HCT116 (cell line): ENCODE data around the gene SLC8A1. TPM values are rescaled to one million over a fixed set of nuclear protein-coding genes. Genes with fewer than 3 reads are reported as not detected.

ENCODE experiments used
- ATAC-seq: fragments of 200-7000 bp; cut with Tn5 transposase; 2 replicates; pipeline ENCODE4 v1.9.1; 2020; ENCODE audit warnings: mild to moderate bottlenecking, moderate library complexity
- BruUV-seq: library from RNA; stranded (reverse); fragments of 400-500 nt; replicated peaks from 2 replicates; lab custom pipeline; 2021; lab: Mats Ljungman, UMichigan
- CTCF ChIA-PET: fragments of 300-600 bp; sonication (Branson Sonifier 250); formaldehyde crosslinking; loops from one replicate; lab custom pipeline; 2021; ENCODE audit warnings: antibody characterized with exemption; lab: Charles Lee
- POLR2A ChIA-PET: fragments of 300-600, 350-600 bp; sonication (Branson Sonifier 250); formaldehyde crosslinking; loops from one replicate; lab custom pipeline; 2021; ENCODE audit warnings: antibody characterized with exemption; lab: Charles Lee
- RAD21 ChIA-PET, 2 experiments: fragments of 300-600 bp; sonication (Branson Sonifier 250); formaldehyde crosslinking; loops; one replicate each; lab custom pipeline; 2023; ENCODE audit warnings: low total read pairs in 2 of 2; ENCODE audit not compliant: uncharacterized antibody in 2 of 2, unreplicated experiment in 2 of 2, low non-redundant PET in 1 of 2; lab: Charles Lee
- DNase-seq: peaks from one replicate; pipeline ENCODE4 v3.0.0-alpha.2; 2010; ENCODE audit warnings: low read depth, low spot score
- H2AFZ ChIP-seq: fragments of 200-600 bp; shearing (Covaris generic), sonication (generic); 2 replicates; pipeline ENCODE4 v1.6.1; 2017; ENCODE audit warnings: low read depth, mixed run types, mixed read lengths, antibody characterized with exemption, low read length; ENCODE audit not compliant: poor library complexity, severe bottlenecking
- H3K27ac ChIP-seq: 2 replicates; pipeline ENCODE4 v1.5.1; 2012; ENCODE audit warnings: low read depth, low read length
- H3K27me3 ChIP-seq: fragments of 200-600 bp; sonication (generic); 2 replicates; pipeline ENCODE4 v1.6.1; 2016; ENCODE audit warnings: mixed run types, low read length, mixed read lengths; ENCODE audit not compliant: insufficient read depth
- H3K36me3 ChIP-seq, 2 experiments: fragments of 200-500 bp in 1 of 2; fragments of 200-600 bp in 1 of 2; sonication (Bioruptor generic) in 1 of 2; sonication (generic) in 1 of 2; 2 replicates each; pipeline versions ENCODE4 v1.5.1 to v1.6.1; 2014 to 2016; ENCODE audit warnings: low read length in 2 of 2, inconsistent platforms in 1 of 2, mixed read lengths in 1 of 2, mixed run types in 1 of 2; ENCODE audit not compliant: insufficient read depth in 2 of 2, control insufficient read depth in 1 of 2
- H3K4me1 ChIP-seq, 2 experiments: fragments of 200-600 bp in 1 of 2; sonication (generic) in 1 of 2; 2 replicates each; pipeline versions ENCODE4 v1.5.1 to v1.6.1; 2012 to 2017; ENCODE audit warnings: low read length in 2 of 2, inconsistent platforms in 1 of 2, mild to moderate bottlenecking in 1 of 2, mixed read lengths in 1 of 2, mixed run types in 1 of 2, moderate library complexity in 1 of 2; ENCODE audit not compliant: insufficient read depth in 2 of 2, control insufficient read depth in 1 of 2
- H3K4me2 ChIP-seq: fragments of 200-600 bp; sonication (generic); 2 replicates; pipeline ENCODE4 v1.6.1; 2017; ENCODE audit warnings: mixed run types, low read length, mixed read lengths
- H3K4me3 ChIP-seq, 2 experiments: fragments of 200-600 bp in 1 of 2; sonication (generic) in 1 of 2; replicated peaks in 1 of 2; 2 replicates each; pipeline ENCODE4 v1.5.1; 2011 to 2016; ENCODE audit warnings: low read length in 2 of 2, control low read depth in 1 of 2, low read depth in 1 of 2, mild to moderate bottlenecking in 1 of 2, mixed read lengths in 1 of 2, mixed run types in 1 of 2
- H3K79me2 ChIP-seq: fragments of 200-600 bp; sonication (generic); 2 replicates; pipeline ENCODE4 v1.6.1; 2017; ENCODE audit warnings: mild to moderate bottlenecking, mixed run types, low read length, moderate library complexity, mixed read lengths; ENCODE audit not compliant: insufficient read depth
- H3K9ac ChIP-seq: fragments of 200-600 bp; sonication (generic); 2 replicates; pipeline ENCODE4 v1.6.1; 2016; ENCODE audit warnings: low read length, mixed read lengths
- H3K9me2 ChIP-seq: fragments of 200-600 bp; sonication (generic), shearing (Covaris generic); 2 replicates; pipeline ENCODE4 v1.6.1; 2017; ENCODE audit warnings: mixed run types, mild to moderate bottlenecking, moderate library complexity; ENCODE audit not compliant: insufficient read depth
- H3K9me3 ChIP-seq, 2 experiments: fragments of 200-500 bp in 1 of 2; fragments of 200-600 bp in 1 of 2; sonication (Bioruptor generic) in 1 of 2; sonication (generic) in 1 of 2; 2 replicates each; pipeline ENCODE4 v1.6.1; 2014 to 2017; ENCODE audit warnings: low read length in 2 of 2, mixed read lengths in 2 of 2, inconsistent platforms in 1 of 2, low read depth in 1 of 2, mild to moderate bottlenecking in 1 of 2, mixed run types in 1 of 2, moderate library complexity in 1 of 2; ENCODE audit not compliant: control insufficient read depth in 1 of 2, insufficient read depth in 1 of 2
- H4K20me1 ChIP-seq: fragments of 200-600 bp; sonication (generic), shearing (Covaris generic); 2 replicates; pipeline ENCODE4 v1.6.1; 2017; ENCODE audit warnings: mixed run types, mild to moderate bottlenecking, moderate library complexity; ENCODE audit not compliant: insufficient read depth
- CBX3 ChIP-seq: IDR thresholded peaks from 2 replicates; pipeline ENCODE4 v1.6.1; 2012; ENCODE audit warnings: low read depth
- EGR1 ChIP-seq: IDR thresholded peaks from 2 replicates; pipeline ENCODE4 v1.6.1; 2012; ENCODE audit warnings: low read depth
- EZH2phosphoT487 ChIP-seq: fragments of 200-600 bp; IDR thresholded peaks from 2 replicates; pipeline ENCODE4 v1.6.1; 2018; ENCODE audit warnings: antibody characterized with exemption, borderline replicate concordance
- JUND ChIP-seq: IDR thresholded peaks from 2 replicates; pipeline ENCODE4 v1.6.1; 2012
- POLR2A ChIP-seq: IDR thresholded peaks from 2 replicates; pipeline ENCODE4 v1.7.0; 2011; ENCODE audit warnings: borderline replicate concordance; ENCODE audit not compliant: insufficient read depth, insufficient read length; ENCODE audit errors: extremely low read depth
- SRF ChIP-seq: IDR thresholded peaks from 2 replicates; pipeline ENCODE4 v1.6.1; 2012; ENCODE audit warnings: low read depth
- TCF7L2 ChIP-seq: IDR thresholded peaks from 2 replicates; pipeline ENCODE4 v1.7.0; 2011; ENCODE audit warnings: borderline replicate concordance, inconsistent platforms; ENCODE audit not compliant: insufficient read depth, insufficient read length; ENCODE audit errors: extremely low read depth
- YY1 ChIP-seq: IDR thresholded peaks from 2 replicates; pipeline ENCODE4 v1.6.1; 2011; ENCODE audit warnings: low read length, low read depth, moderate library complexity, mild to moderate bottlenecking; ENCODE audit not compliant: insufficient replicate concordance; ENCODE audit errors: extremely low read depth
- intact Hi-C: fragments of 100-400 bp; cut with micrococcal nuclease; formaldehyde crosslinking; loops from 2 replicates; pipeline ENCODE4 v1.10.0; 2022
- total RNA-seq: library from RNA; stranded (reverse); gene quantifications from one replicate; pipeline ENCODE4 v1.2.1, GENCODE V29; 2021; ENCODE audit not compliant: unreplicated experiment
- TF ChIP-seq, protein P1 (sequence below): IDR thresholded peaks from 2 replicates; pipeline ENCODE4 v1.6.1; 2012
- TF ChIP-seq, protein P2 (sequence below): IDR thresholded peaks from 2 replicates; pipeline ENCODE4 v1.6.1; 2012; ENCODE audit warnings: low read depth

Gene SLC8A1
- total RNA-seq, 1 experiment from 2014 or later: 0.07 TPM

DNA sequence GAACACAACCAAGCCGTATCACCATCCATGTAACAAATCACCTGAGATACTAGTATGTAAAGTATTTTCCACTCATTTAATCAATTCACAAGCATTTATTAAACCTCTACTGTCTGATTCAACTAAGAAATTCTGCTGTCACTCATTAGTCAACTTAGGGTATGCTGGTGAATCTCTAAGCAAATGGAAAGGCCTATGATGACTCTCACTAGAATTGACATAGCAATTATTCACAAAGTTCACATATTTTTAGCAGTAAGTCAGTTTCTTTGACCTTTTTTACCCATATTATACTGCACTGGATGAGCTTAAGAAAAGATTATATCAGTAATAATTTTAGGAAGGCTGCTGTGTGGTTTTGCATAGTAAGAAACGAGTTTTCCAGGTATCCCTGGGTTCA is 130.1 kb downstream of the SLC8A1 start:
- H3K9me2 ChIP-seq: no peaks in the 10 kb centered on the region
- TF ChIP-seq JUND (no peak), CBX3 (no peak), POLR2A (no peak), SRF (no peak), TCF7L2 (no peak), YY1 (no peak), EGR1 (no peak), EZH2phosphoT487 (no peak)
- TF ChIP-seq, protein P1, sequence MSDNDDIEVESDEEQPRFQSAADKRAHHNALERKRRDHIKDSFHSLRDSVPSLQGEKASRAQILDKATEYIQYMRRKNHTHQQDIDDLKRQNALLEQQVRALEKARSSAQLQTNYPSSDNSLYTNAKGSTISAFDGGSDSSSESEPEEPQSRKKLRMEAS: no peak
- TF ChIP-seq, protein P2, sequence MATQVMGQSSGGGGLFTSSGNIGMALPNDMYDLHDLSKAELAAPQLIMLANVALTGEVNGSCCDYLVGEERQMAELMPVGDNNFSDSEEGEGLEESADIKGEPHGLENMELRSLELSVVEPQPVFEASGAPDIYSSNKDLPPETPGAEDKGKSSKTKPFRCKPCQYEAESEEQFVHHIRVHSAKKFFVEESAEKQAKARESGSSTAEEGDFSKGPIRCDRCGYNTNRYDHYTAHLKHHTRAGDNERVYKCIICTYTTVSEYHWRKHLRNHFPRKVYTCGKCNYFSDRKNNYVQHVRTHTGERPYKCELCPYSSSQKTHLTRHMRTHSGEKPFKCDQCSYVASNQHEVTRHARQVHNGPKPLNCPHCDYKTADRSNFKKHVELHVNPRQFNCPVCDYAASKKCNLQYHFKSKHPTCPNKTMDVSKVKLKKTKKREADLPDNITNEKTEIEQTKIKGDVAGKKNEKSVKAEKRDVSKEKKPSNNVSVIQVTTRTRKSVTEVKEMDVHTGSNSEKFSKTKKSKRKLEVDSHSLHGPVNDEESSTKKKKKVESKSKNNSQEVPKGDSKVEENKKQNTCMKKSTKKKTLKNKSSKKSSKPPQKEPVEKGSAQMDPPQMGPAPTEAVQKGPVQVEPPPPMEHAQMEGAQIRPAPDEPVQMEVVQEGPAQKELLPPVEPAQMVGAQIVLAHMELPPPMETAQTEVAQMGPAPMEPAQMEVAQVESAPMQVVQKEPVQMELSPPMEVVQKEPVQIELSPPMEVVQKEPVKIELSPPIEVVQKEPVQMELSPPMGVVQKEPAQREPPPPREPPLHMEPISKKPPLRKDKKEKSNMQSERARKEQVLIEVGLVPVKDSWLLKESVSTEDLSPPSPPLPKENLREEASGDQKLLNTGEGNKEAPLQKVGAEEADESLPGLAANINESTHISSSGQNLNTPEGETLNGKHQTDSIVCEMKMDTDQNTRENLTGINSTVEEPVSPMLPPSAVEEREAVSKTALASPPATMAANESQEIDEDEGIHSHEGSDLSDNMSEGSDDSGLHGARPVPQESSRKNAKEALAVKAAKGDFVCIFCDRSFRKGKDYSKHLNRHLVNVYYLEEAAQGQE: no peak
- CTCF ChIA-PET: no interaction called here
- no TSS peak for BruUV-seq
- H3K36me3 ChIP-seq: no peaks in the 10 kb centered on the region
- intact Hi-C loops: no loop called here
- no peaks in the 10 kb centered on the region for H3K4me1 ChIP-seq
- RAD21 ChIA-PET: no interaction called here
- ATAC-seq: no peak
- no peak overlapping the region for H3K9ac ChIP-seq
- no peak overlapping the region for H3K27ac ChIP-seq
- H2AFZ ChIP-seq: no peak overlapping the region
- no peak overlapping the region for H3K4me3 ChIP-seq
- no peaks in the 10 kb centered on the region for H3K9me3 ChIP-seq
- POLR2A ChIA-PET: no interaction called here
- no peaks in the 10 kb centered on the region for H3K27me3 ChIP-seq
- DNase-seq: no peak
- H4K20me1 ChIP-seq: no peaks in the 10 kb centered on the region
- H3K79me2 ChIP-seq: no peaks in the 10 kb centered on the region
- no peak overlapping the region for H3K4me2 ChIP-seq
